ENCODE data around the gene MAPKAP1. TPM values are rescaled to one million over a fixed set of nuclear protein-coding genes. Genes with fewer than 3 reads are reported as not detected.

Gene MAPKAP1
- total and polyA plus RNA-seq, 2 donors, result 61.4 to 97.6 TPM

- Histone ChIP-seq H3K36me3 (ENCODE audit: insufficient read depth) (no peaks in the 10 kb centered on the region), H3K4me3 (ENCODE audit: low read depth, low read length) (no peak overlapping the region), H3K27ac (ENCODE audit: low read depth) (no peak overlapping the region), H3K4me1 (ENCODE audit: insufficient read depth) (no peaks in the 10 kb centered on the region)
- no peak for DNase-seq (ENCODE audit: extremely low spot score)
These were observed 26.6 kb downstream of the MAPKAP1 start for GRCh38 chr9:125680445-125680844.

- Histone ChIP-seq H3K4me1 (ENCODE audit: insufficient read depth) (no peaks in the 10 kb centered on the region), H3K27ac (ENCODE audit: low read depth) (no peak overlapping the region), H3K36me3 (ENCODE audit: insufficient read depth) (no peaks in the 10 kb centered on the region), H3K4me3 (ENCODE audit: low read depth, low read length) (no peak overlapping the region)
- 80% methylated on average over 8 of the region's 8 CpGs for WGBS
- DNase-seq (ENCODE audit: extremely low spot score), result no peak
These were observed 27.3 kb downstream of the MAPKAP1 start for GRCh38 chr9:125679597-125680189.

- no peaks in the 10 kb centered on the region for H3K4me1 ChIP-seq (ENCODE audit: insufficient read depth)
- H3K27ac ChIP-seq (ENCODE audit: low read depth), result no peak overlapping the region
- no peak for DNase-seq (ENCODE audit: extremely low spot score)
- no peak overlapping the region for H3K4me3 ChIP-seq (ENCODE audit: low read depth, low read length)
- no peaks in the 10 kb centered on the region for H3K36me3 ChIP-seq (ENCODE audit: insufficient read depth)
- 71% methylated on average over 3 of the region's 3 CpGs for WGBS
These were observed 31.7 kb downstream of the MAPKAP1 start for GRCh38 chr9:125674981-125675973.

DNA sequence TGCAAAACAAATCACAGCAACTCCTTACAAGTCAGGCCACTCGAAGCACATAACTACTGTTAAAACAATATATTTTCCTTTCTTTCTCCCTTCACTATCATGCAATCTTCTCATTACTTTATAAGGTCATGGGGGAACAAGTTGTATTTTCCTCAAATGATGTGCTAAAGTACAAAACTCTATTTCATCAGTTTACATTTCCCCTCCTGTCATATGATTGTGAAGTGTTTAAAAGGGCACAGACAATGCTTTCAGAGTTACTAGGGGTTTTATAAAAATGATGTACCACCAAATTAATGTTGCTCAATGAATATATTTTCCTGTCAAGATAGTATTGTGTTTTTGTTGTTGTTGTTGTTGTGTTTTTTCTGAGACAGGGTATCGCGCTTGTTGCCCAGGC lies 34.1 kb downstream of the MAPKAP1 start:
- DNase-seq (ENCODE audit: extremely low spot score), result no peak
- WGBS, result 86% methylated on average over 3 of the region's 3 CpGs
- Histone ChIP-seq H3K27ac (ENCODE audit: low read depth) (no peak overlapping the region), H3K4me1 (ENCODE audit: insufficient read depth) (no peaks in the 10 kb centered on the region), H3K36me3 (ENCODE audit: insufficient read depth) (no peaks in the 10 kb centered on the region), H3K4me3 (ENCODE audit: low read depth, low read length) (no peak overlapping the region)

- no peaks in the 10 kb centered on the region for H3K4me1 ChIP-seq (ENCODE audit: insufficient read depth)
- H3K36me3 ChIP-seq (ENCODE audit: insufficient read depth), result peaks cover 2% of the 10 kb centered on the region
- no peak overlapping the region for H3K27ac ChIP-seq (ENCODE audit: low read depth)
- WGBS, result 71% methylated on average over 3 of the region's 3 CpGs
- H3K4me3 ChIP-seq (ENCODE audit: low read depth, low read length), result no peak overlapping the region
- no peak for DNase-seq (ENCODE audit: extremely low spot score)
These were observed 43.9 kb downstream of the MAPKAP1 start for GRCh38 chr9:125663127-125663526.

- Histone ChIP-seq H3K4me1 (ENCODE audit: insufficient read depth) (no peaks in the 10 kb centered on the region), H3K36me3 (ENCODE audit: insufficient read depth) (no peaks in the 10 kb centered on the region), H3K27ac (ENCODE audit: low read depth) (no peak overlapping the region), H3K4me3 (ENCODE audit: low read depth, low read length) (no peak overlapping the region)
- no peak for DNase-seq (ENCODE audit: extremely low spot score)
- 91% methylated on average over 6 of the region's 6 CpGs for WGBS
These were observed 46.5 kb downstream of the MAPKAP1 start for GRCh38 chr9:125660557-125660956.

- no peaks in the 10 kb centered on the region for H3K36me3 ChIP-seq (ENCODE audit: insufficient read depth)
- H3K27ac ChIP-seq (ENCODE audit: low read depth), result no peak overlapping the region
- WGBS, result 74% methylated on average over 4 of the region's 4 CpGs
- DNase-seq (ENCODE audit: extremely low spot score), result no peak
- no peaks in the 10 kb centered on the region for H3K4me1 ChIP-seq (ENCODE audit: insufficient read depth)
- H3K4me3 ChIP-seq (ENCODE audit: low read depth, low read length), result no peak overlapping the region
These were observed 47.1 kb downstream of the MAPKAP1 start for GRCh38 chr9:125659954-125660353.

- H3K4me1 ChIP-seq (ENCODE audit: insufficient read depth), result no peaks in the 10 kb centered on the region
- H3K4me3 ChIP-seq (ENCODE audit: low read depth, low read length), result no peak overlapping the region
- no peak overlapping the region for H3K27ac ChIP-seq (ENCODE audit: low read depth)
- DNase-seq (ENCODE audit: extremely low spot score), result no peak
- 76% methylated on average over 2 of the region's 2 CpGs for WGBS
- H3K36me3 ChIP-seq (ENCODE audit: insufficient read depth), result no peaks in the 10 kb centered on the region
These were observed 47.7 kb downstream of the MAPKAP1 start for GRCh38 chr9:125659201-125659840.

DNA sequence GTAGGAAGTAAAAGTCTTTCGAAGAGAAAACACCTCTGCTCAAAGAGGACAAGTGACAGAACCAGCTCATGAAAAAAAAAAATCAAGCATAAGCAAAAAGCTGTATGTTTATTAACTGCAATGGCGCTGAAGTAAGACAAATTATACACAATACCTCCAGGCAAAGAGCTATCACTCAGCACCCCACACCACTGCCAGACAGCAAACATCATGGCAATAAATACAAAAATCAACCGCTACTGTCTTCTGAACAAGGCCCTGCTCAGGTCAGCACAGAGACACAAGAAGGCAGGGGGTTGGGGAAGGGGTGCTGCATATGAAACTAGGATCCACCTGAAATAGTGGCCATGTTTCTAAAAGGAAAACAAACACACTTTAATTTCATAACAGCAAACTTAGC lies 50.4 kb downstream of the MAPKAP1 start:
- Histone ChIP-seq H3K27ac (ENCODE audit: low read depth) (no peak overlapping the region), H3K4me1 (ENCODE audit: insufficient read depth) (no peaks in the 10 kb centered on the region), H3K4me3 (ENCODE audit: low read depth, low read length) (no peak overlapping the region), H3K36me3 (ENCODE audit: insufficient read depth) (peaks cover 2% of the 10 kb centered on the region)
- 84% methylated on average over 3 of the region's 3 CpGs for WGBS
- no peak for DNase-seq (ENCODE audit: extremely low spot score)

GRCh38 chr9:125655691-125656410 lies 51.2 kb downstream of the MAPKAP1 start:
- Histone ChIP-seq H3K27ac (ENCODE audit: low read depth) (no peak overlapping the region), H3K4me1 (ENCODE audit: insufficient read depth) (no peaks in the 10 kb centered on the region), H3K36me3 (ENCODE audit: insufficient read depth) (peaks cover 2% of the 10 kb centered on the region), H3K4me3 (ENCODE audit: low read depth, low read length) (no peak overlapping the region)
- no peak for DNase-seq (ENCODE audit: extremely low spot score)
- WGBS, result 71% methylated on average over 5 of the region's 5 CpGs

DNA sequence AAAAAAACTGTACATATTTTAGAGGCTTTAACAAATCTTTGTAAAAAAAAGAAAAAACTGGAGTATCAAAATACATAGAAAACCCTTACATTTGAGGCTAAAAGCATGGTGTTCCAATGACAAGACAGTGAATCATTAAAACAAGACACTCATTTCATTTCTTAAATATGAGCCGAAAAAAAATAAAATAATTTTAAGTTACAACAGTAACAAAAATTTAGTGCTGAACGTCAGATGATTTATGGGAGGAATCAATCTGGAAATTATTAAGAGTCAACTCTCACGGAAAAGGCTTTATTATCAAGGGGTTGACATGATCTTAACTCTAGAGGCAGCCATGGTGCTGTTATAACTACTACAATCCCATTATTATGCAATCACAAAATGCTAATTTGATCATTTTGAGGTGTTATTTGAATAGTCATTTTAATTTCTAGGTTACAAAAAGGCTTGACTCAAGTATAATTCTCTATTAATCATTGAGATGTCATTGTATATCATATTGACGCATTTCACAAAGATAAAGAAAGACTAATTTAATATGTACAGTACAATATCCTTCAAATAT lies 51.9 kb downstream of the MAPKAP1 start:
- Histone ChIP-seq H3K36me3 (ENCODE audit: insufficient read depth) (peaks cover 2% of the 10 kb centered on the region), H3K4me1 (ENCODE audit: insufficient read depth) (no peaks in the 10 kb centered on the region), H3K27ac (ENCODE audit: low read depth) (no peak overlapping the region), H3K4me3 (ENCODE audit: low read depth, low read length) (no peak overlapping the region)
- DNase-seq (ENCODE audit: extremely low spot score), result no peak
- 93% methylated on average over 4 of the region's 4 CpGs for WGBS

DNA sequence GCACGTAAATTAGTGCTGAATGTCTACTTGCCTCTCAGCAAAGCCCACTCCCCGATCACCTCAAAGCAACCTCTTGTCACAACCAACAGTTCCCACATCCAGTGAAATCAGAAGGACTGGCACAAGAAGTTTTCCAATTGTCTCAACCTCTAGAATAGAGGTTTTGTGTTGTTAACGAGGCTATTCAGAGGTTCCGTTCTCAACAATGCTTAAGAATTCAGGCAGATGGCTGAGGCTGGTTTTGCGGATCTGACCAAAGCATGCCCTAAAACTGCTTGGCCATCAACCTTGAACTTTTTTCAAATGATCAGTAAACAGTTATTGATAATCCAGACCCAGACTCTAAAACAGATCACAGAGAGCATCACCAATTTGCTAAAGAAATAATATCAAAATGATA lies 52.9 kb downstream of the MAPKAP1 start:
- Histone ChIP-seq H3K4me1 (ENCODE audit: insufficient read depth) (no peaks in the 10 kb centered on the region), H3K27ac (ENCODE audit: low read depth) (no peak overlapping the region), H3K4me3 (ENCODE audit: low read depth, low read length) (no peak overlapping the region), H3K36me3 (ENCODE audit: insufficient read depth) (peaks cover 2% of the 10 kb centered on the region)
- 84% methylated on average over 5 of the region's 5 CpGs for WGBS
- DNase-seq (ENCODE audit: extremely low spot score), result no peak

DNA sequence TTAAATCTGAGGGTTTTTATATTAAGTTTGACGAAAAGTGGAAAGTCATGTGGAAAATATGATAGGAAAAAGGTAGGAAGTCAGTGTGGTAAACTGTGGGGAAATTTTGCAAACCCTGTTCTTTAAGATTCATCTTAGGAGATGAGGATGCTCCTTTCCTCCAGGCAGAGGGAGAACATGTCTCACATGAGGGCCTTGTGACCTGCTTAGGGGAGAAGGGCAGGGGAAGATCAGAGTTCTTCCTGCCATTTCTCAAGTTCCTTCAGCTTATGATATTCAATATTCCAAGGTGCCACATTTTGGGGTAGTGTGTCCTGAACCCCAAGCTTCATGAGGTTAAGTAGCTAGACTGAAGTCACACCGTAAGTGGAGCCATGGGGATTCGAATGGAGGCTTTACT lies 53.7 kb downstream of the MAPKAP1 start:
- Histone ChIP-seq H3K4me3 (ENCODE audit: low read depth, low read length) (no peak overlapping the region), H3K4me1 (ENCODE audit: insufficient read depth) (no peaks in the 10 kb centered on the region), H3K36me3 (ENCODE audit: insufficient read depth) (peaks cover 2% of the 10 kb centered on the region), H3K27ac (ENCODE audit: low read depth) (no peak overlapping the region)
- DNase-seq (ENCODE audit: extremely low spot score), result no peak
- WGBS, result 97% methylated on average over 3 of the region's 3 CpGs
